ENCODE data around the gene PRSS50. TPM values are rescaled to one million over a fixed set of nuclear protein-coding genes. Genes with fewer than 3 reads are reported as not detected.

PRSS50 gene
- total RNA-seq, 1 donor = under 0.01 TPM

GRCh38 chr3:46729038-46729437 is 11.4 kb upstream of the PRSS50 start:
- DNase-seq (ENCODE audit: low read depth in 2 of 3, low spot score in 2 of 3) = no peak

GRCh38 chr3:46725621-46726314 is 8.1 kb upstream of the PRSS50 start:
- no peak for DNase-seq (ENCODE audit: low read depth in 2 of 3, low spot score in 2 of 3)

- no peak for DNase-seq (ENCODE audit: low read depth in 2 of 3, low spot score in 2 of 3)
Observed at GRCh38 chr3:46724424-46724823, 6.8 kb upstream of the PRSS50 start.

DNA sequence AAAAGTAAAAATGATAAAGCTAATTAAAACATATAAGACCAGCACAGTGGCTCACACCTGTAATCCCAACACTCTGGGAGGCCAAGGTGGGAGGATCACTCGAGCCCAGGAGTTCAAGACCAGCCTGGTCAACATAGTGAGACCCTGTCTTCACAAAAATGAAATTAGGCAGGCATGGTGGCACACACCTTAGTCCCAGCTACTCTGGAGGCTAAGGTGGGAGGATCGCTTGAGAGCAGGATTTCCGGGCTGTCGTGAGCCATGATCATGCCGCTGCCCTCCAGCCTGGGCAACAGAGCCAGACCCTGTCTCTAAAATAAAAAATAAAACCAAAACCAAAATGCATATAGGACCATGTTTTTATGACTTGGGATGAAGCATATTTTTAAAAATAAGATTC is 4.8 kb upstream of the PRSS50 start:
- DNase-seq (ENCODE audit: low read depth in 2 of 3, low spot score in 2 of 3) = no peak

DNA sequence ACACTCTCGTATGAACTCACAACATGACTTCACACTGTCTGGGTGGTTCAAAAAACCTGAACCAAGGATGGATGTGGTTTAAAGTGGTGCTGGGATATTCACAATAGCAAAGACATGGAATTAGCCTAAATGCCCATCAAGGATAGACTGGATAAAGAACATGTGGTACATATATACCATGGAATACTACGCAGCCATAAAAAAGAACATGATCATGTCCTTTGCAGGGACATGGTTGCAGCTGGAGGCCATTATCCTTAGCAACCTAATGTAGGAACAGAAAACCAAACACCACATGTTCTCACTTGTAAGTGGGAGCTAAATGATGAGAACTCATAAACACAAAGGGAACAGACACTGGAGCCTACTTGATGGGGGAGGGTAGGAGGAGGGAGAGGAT is 3.3 kb upstream of the PRSS50 start:
- no peak for DNase-seq (ENCODE audit: low read depth in 2 of 3, low spot score in 2 of 3)

DNA sequence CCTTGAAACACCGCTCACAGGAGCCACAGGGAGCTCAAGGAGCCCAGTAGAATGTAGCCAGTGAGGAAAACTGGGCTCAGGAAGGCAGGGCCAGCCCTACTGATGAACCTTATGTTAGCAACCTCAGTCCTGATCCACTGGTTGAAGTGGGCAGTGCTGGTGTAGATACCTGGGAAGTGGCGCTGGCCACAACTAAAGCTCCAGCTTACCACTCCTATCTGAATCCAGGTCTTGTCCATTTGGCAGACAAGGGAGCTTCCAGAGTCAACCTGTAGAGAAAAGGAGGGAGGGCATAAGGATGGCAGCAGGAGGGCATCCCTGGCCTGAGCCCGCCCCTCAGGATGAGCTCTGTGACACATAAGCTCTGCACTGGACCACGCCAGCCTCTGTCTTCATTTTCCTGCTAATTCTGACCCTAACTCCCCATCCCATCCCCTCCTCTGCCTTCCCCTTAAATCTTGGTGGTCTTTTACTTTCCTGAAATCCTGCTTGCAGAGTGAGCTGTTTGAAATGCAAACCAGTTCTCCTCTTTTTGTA is 2.1 kb upstream of the PRSS50 start:
- DNase-seq (ENCODE audit: low read depth in 2 of 3, low spot score in 2 of 3) = no peak

DNA sequence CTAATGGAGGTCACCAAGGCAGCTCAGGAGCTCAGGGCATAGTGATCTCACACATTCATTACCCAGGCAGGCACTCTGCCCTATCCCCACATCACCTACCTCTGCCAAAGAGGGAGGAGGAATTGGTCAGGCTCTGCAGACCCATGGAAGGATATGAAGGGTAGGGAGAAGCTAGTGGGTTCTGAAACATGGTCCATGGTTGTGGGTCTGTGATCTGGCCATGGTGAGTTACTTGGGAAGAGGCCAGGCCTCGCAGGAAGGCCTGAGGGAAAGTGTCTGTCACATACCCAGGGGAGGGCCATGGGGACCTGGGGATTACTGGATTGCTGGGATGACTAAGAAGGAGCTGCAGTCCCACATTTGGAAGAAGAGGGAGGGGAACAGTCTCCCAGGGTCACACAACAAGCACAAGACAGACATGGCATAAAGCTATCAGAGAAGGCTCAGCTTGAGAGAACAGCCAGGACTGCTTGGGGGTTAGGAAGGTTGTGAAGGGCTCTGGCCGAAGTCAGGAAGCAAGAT is 1.4 kb upstream of the PRSS50 start:
- DNase-seq (ENCODE audit: low read depth in 2 of 3, low spot score in 2 of 3) = no peak

DNA sequence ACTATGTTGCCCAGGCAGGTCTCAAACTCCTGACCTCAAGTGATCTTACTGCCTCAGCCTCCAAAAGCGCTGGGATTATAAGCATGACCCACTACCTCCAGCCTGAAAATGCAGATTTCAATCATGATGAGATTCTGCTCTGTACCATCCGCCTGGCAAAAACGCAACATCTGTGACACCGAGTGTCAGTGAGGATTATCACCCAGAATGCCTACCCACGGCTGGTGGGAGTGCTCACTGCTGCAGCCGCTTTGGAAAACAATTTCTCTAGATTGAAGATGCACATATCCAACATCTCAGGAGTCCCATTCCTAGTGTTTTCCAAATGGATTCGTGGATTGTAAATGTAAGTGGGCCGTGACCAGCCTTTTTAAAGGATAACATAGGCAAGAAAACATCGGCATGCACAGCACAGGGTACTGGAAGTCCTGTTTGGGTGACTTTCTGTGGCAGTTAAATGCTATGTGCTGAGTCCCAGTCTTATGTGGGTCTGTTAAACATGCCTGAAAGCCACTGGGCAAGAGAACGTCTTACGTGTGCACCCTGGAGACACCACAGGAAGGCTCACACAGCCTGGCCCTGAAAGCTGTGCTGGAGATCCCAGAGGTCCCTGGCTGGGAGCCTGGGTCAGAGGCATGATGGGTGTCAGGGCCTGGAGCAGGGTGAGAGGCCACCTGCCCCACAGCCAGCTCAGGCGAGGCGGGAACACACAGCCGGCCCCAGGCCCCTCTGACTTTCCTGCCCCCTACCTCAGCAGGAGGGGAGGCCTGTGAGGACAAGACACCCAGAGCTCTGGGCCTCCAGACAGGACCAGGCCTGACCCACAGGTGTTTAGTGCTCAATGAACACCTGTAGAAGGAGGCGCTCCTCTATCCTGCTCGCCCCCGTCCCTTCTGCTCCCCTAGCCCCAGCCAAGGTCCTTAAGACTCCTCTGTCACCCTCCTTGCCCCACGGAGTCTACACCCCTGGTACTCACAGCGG is 918 bp downstream of the PRSS50 start:
- DNase-seq (ENCODE audit: low read depth in 2 of 3, low spot score in 2 of 3) = no peak

DNA sequence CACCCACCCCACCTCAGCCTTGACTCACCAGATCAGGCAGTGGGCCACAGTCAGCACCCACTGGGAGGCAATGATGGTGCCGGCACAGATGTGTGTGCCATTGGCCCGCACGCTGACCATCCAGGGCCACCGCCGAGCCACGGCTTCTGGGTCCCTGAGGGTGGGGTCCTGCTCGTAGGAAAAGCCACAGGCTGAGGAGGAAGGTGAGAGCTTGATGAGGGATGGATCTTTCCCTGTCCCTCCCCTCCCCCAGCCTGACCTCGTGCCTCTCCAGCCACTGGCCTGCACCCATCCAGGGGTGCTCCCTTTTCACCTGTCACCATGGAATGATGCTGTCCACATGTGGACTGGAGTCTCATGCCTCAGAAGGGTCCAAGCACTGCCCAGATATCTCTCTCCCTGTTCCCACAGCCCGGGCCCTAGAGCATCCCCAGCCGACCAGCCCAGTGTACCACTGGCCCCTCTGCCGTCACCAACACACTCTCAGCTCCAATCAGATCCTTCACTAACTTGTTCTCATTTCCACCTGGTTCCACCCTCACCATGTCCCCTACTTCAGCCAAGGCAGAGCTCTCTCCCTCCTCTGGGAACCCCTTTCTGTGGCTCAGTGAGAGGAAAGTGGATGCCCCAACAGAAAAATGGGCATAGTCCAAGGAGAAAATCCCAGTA is 2.0 kb downstream of the PRSS50 start:
- DNase-seq (ENCODE audit: low read depth in 2 of 3, low spot score in 2 of 3) = no peak

DNA sequence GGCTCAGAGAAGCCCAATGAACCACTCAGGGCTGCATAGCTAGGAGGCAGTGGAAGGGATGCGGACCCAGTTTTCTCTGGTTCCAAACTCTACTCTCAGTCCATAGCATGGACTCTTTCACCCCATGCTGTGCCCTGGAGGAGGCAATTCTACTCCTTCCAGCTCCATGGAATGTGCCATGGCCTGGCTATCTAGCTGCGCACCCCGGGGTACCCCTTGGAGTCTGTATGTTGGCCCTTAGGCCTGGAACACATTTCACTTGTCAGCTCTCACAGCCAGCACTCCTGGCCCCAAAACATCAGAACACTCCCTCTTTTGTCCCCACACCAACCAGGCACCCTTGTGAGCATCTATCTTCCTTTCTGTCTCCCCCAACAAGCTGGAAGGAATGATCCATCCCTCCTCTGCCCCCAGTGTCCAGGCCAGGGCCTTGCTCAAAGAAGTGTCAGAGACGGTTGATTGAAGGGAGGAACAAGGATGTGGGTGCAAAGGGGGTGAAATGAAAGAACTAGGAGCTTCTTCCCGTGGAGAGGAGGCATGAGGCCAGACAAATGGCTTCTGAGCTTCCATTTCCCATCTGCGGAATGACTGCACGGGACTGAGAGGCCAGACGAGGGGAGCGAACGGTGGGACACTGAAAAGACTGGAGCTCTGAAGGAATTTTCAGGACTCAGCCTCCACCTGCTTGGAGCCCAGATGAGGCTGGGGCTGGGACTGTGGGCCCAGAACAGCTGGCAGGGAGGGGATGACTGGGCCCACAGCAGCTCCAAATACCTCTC is 2.8 kb downstream of the PRSS50 start:
- no peak for DNase-seq (ENCODE audit: low read depth in 2 of 3, low spot score in 2 of 3)

DNA sequence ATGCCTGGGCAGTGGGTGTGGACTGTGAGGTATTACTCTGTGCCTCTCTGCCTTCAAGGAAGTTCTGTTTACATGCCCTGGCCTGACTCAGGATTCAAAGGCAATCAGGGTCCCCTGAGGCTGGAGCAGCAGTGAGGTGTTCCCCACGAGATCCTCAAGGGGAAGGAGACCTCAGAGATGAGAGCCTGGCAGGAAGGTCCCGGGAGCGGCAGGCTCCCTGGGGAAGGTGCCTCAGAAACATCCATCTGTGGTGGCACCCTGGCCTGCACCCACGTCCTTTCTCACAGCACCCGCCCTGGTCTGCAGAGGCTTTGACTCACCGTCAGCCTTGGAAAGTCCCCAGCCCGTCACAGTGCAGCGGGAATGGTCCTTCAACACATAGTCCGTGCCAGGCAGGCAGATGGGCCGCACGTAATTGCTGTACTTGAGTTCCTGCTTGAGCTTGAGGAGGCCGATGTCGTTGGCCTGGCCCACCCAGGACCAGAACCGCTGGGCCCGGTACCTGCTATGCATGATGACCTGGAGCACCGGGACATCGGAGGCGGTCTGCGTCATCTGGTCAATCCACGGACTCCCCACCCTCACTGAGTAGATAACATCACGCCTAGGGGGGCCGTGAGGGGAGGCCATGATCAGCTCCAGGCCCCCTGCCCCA is 3.6 kb downstream of the PRSS50 start:
- no peak for DNase-seq (ENCODE audit: low read depth in 2 of 3, low spot score in 2 of 3)

- no peak for DNase-seq (ENCODE audit: low read depth in 2 of 3, low spot score in 2 of 3)
Observed at GRCh38 chr3:46713050-46713897, 4.4 kb downstream of the PRSS50 start.

- no peak for DNase-seq (ENCODE audit: low read depth in 2 of 3, low spot score in 2 of 3)
Observed at GRCh38 chr3:46712191-46713049, 5.2 kb downstream of the PRSS50 start.

GRCh38 chr3:46711760-46712159 is 5.9 kb downstream of the PRSS50 start:
- DNase-seq (ENCODE audit: low read depth in 2 of 3, low spot score in 2 of 3) = no peak

- DNase-seq (ENCODE audit: low read depth in 2 of 3, low spot score in 2 of 3) = no peak
Observed at GRCh38 chr3:46711305-46711704, 6.4 kb downstream of the PRSS50 start.

DNA sequence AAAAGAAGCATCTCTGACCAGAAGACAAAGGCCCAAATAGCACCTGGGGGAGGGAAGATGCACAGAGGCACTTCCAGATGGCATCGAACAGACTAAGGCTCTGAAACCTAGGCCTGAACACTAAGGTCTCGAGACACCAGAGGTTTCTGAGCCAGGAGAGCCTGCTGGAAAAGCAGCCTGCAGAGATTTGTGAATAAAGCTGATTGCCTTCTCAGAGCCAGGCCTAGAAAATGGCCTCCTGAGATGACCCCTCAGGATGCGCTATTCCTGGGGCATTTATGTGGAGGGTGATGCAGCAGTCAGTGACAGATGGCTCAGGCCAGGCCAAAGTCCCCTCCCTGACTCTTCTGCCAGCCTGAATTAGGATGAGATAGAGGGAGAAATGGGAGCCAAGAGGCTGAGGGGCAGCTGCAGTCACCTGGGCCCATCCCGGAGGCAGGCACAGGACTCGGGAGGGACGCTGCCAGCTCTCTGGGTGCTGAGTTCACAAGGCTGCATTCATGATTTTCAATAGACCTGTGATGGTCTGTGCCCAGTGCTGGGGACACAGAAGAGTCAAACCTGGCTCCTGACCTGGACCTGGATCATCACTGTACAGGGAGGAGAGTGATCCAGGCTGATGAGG is 6.9 kb downstream of the PRSS50 start:
- no peak for DNase-seq (ENCODE audit: low read depth in 2 of 3, low spot score in 2 of 3)

GRCh38 chr3:46710229-46710628 is 7.4 kb downstream of the PRSS50 start:
- no peak for DNase-seq (ENCODE audit: low read depth in 2 of 3, low spot score in 2 of 3)

Measured in hematopoietic multipotent progenitor cell (in vitro differentiated cells).